Measurements from ENCODE around the gene CARNS1.

CARNS1 gene

GRCh38 chr11:67428052-67429001, 12.8 kb downstream of the CARNS1 start, which contains the start of gene RPS6KB2:
RPS6KB2 (plus strand) TSS chr11:67428494; CDS start chr11:67428546, 52 bp downstream.
- peak; percentile 99 for DNase-seq (ENCODE audit: low spot score)

DNA sequence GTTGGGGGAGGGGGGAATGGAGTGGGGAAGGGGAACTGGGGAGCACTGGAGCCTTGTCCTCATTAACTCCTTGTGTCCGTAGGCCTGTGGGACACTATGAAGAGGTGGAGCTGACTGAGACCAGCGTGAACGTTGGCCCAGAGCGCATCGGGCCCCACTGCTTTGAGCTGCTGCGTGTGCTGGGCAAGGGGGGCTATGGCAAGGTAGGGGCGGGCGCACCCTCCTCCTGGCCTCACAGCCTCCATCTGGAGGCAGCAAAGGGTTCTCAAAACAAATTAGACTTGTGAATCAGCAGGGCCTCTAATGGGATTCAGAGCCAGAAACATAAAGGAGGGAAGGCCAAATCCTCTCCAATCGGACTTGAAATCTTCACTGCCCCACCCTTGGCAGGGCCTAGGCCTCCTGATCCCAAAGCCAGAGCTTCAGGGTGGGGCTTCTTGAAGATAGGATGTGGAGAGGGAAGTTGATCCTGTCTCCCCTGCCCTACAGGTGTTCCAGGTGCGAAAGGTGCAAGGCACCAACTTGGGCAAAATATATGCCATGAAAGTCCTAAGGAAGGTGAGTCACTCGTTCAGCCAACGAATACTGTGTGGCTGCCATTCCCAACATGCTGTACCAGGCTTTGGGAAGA, 13.7 kb downstream of the CARNS1 start:
- DNase-seq (ENCODE audit: low spot score): no peak

DNA sequence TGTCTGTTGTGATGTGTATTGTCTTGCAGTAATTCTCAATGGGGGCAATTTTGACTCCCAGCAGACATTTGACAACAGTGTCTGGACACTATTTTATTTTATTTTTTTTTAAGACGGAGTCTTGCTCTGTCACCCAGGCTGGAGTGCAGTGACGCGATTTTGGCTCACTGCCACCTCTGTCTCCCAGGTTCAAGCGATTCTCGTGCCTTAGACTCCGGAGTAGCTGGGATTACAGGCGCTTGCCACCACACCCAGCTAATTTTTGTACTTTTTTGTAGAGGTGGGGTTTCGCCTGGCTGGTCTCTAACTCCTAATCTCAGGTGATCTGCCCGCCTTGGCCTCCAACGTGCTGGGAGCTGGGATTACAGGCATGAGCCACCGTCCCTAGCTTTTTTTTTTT, 14.2 kb downstream of the CARNS1 start:
- no peak for DNase-seq (ENCODE audit: low spot score)

DNA sequence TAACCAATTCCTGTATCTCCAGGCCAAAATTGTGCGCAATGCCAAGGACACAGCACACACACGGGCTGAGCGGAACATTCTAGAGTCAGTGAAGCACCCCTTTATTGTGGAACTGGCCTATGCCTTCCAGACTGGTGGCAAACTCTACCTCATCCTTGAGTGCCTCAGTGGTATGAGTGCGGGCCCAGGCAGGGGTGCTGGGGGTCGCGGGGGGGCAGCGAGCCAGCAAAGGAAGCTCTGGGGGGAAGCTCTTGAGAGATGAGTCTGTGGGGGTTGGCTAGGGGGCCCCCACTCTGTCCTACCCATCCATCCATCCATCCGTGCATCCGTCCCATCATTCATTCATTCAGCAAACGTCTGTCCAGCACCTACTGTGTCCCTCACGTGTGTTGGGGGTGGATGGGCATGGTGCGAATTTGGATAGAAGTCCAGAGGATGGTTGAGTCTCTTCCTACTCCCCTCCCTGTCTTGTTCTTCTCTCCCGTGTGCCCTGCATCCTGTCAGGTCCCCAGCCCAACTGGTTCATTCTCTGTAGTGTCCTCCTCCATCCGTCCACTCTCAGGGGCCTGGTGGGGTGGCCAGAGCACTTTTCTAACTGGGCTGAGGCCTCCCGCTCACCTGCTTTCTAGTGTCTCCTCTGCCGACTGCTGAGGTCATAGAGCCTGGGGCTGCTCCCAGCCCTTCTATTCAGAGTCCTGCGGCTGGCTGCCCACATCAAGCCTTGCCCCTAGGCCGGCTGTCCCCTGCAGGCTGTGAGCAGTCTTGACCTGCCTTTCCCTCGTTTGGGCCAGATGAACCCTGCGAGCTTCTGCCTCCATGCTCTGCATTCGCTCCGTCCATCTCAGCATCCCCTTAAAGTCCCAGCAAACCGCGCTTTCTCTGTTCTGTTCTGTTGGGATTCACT, 16.1 kb downstream of the CARNS1 start:
- no peak for DNase-seq (ENCODE audit: low spot score)

GRCh38 chr11:67432655-67433349, 17.3 kb downstream of the CARNS1 start:
- DNase-seq (ENCODE audit: low spot score): no peak

DNA sequence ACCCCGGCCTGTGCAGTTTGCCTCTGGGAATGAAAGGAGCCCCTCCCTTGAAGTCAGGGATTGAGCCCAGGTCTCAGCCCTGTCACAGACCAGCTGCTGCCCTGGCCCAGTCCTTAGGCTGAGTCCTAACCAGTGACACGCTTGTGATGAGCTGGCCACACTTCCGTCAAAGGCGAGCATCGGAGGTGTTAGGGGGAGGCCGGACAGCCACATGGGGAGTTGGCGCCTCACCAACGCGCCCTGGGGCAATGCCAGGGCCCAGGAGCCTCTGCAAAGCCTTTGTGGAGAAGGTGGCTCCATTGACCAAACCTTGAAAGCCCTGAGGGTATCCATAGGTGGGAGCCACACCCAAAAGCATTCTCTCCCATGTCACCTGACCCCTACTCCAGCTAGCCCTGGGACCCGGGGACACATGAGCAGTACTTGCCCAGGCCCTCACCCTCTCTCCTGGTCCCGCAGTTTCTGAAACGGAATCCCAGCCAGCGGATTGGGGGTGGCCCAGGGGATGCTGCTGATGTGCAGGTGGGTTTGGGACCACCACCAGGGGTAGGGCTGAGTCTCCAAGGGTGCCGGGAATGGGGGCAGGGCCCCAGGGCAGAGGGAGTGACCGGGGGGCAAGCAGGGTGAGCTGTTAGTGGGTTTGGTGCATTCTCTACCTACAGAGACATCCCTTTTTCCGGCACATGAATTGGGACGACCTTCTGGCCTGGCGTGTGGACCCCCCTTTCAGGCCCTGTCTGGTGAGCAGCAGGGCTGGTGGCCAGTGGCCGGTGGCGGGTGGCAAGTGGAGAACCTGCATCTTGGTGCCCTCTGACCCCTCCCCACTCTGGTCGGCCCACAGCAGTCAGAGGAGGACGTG, 18.3 kb downstream of the CARNS1 start:
- no peak for DNase-seq (ENCODE audit: low spot score)

GRCh38 chr11:67434395-67434881, 19.0 kb downstream of the CARNS1 start:
- DNase-seq (ENCODE audit: low spot score): no peak

GRCh38 chr11:67435031-67435726, 19.7 kb downstream of the CARNS1 start:
- DNase-seq (ENCODE audit: low spot score): peak; percentile 47

GRCh38 chr11:67435727-67436458, 20.4 kb downstream of the CARNS1 start:
- no peak for DNase-seq (ENCODE audit: low spot score)

- peak; percentile 61 for DNase-seq (ENCODE audit: low spot score)
These were observed 21.1 kb downstream of the CARNS1 start for GRCh38 chr11:67436459-67437081.

- peak; percentile 65 for DNase-seq (ENCODE audit: low spot score)
These were observed 21.8 kb downstream of the CARNS1 start, which contains the start of gene PTPRCAP for GRCh38 chr11:67437082-67437808. PTPRCAP (minus strand) TSS chr11:67437682; CDS start chr11:67437619, 63 bp downstream.

GRCh38 chr11:67437809-67438157, 22.3 kb downstream of the CARNS1 start:
- DNase-seq (ENCODE audit: low spot score): no peak

GRCh38 chr11:67438158-67438902, 22.9 kb downstream of the CARNS1 start:
- DNase-seq (ENCODE audit: low spot score): peak; percentile 75

DNA sequence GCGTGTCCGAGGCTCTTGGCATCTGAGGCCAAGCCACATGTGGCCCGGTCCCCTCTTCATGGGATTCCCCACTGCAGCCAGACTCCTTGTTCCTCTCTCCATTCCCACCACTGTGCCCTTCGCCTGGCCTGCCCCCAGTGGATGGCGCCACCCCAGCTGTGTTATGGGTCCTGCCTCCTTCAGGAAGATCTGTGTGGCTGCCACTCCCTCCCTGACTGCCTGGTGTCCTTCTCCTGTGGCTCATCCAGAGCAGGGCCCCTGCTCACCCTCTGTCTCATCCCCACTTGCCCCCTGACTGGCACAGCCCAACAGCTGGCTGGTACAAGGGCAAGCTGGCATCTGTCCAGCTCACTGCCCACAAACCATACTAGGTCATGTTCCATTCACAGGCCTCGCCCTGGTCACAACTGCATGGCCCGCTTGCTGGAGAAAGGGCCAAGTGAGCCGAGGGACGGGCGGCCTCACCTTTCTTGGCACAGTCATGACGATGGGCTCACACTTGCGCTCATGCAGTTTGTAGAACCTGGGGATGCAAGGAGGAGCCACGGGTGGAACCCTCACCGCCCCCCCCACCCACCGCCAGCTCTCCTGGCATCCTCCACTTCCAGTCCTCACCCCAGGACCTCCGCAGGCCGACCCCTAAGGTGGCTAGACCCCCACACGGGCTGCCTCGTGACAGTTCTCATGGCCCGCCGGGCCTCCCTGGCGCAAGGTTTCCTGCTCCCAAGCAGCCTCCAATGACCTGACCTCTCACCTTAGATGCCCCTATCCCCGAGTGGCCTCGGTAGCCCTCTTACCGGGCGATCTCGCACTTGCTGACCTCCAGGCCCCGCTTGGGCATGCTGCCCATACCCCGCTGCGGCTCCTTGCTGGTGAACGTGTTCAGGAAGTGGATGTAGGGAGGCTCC, 24.1 kb downstream of the CARNS1 start:
- DNase-seq (ENCODE audit: low spot score): no peak

- DNase-seq (ENCODE audit: low spot score): no peak
These were observed 25.0 kb downstream of the CARNS1 start for GRCh38 chr11:67440229-67441097.

Measured in CD4-positive, alpha-beta T cell treated with Interleukin-2 at 100 ng/mL for 4 hours (primary cell).